Liver (tissue), 9 donors: ENCODE results near the gene TK1. TPM values are rescaled to one million over a fixed set of nuclear protein-coding genes. Genes with fewer than 3 reads are reported as not detected.

ENCODE experiments used
- DNase-seq: peaks from one replicate; pipeline ENCODE4 v3.0.0-alpha.2; 2017; ENCODE audit warnings: low spot score
- H3K27ac ChIP-seq, 2 donors: one replicate each; pipeline ENCODE4 v1.7.0; 2013; ENCODE audit warnings: inconsistent platforms in 2 of 2, low read length in 2 of 2, control low read depth in 1 of 2, low read depth in 1 of 2, mild to moderate bottlenecking in 1 of 2
- H3K27me3 ChIP-seq, 4 donors: one replicate each; pipeline versions ENCODE4 v1.6.1 to v1.7.0; 2013; ENCODE audit warnings: low read length in 3 of 4, inconsistent platforms in 1 of 4, mild to moderate bottlenecking in 1 of 4, moderate library complexity in 1 of 4; ENCODE audit not compliant: control insufficient read depth in 4 of 4, insufficient read depth in 4 of 4
- H3K36me3 ChIP-seq, 4 donors: one replicate each; pipeline versions ENCODE4 v1.6.1 to v1.7.0; 2013; ENCODE audit warnings: low read length in 3 of 4, mild to moderate bottlenecking in 3 of 4, low read depth in 1 of 4, moderate library complexity in 1 of 4; ENCODE audit not compliant: control insufficient read depth in 4 of 4, insufficient read depth in 3 of 4
- H3K4me1 ChIP-seq, 4 donors: one replicate each; pipeline versions ENCODE4 v1.6.1 to v1.7.0; 2013; ENCODE audit warnings: low read length in 3 of 4, mild to moderate bottlenecking in 3 of 4, moderate library complexity in 1 of 4; ENCODE audit not compliant: control insufficient read depth in 4 of 4, insufficient read depth in 4 of 4
- H3K4me3 ChIP-seq, 3 donors: one replicate each; pipeline versions ENCODE4 v1.6.1 to v1.7.0; 2013; ENCODE audit warnings: low read length in 3 of 3, control low read depth in 1 of 3, low read depth in 1 of 3, mild to moderate bottlenecking in 1 of 3
- H3K9ac ChIP-seq, 2 donors: one replicate each; pipeline ENCODE4 v1.7.0; 2013; ENCODE audit warnings: low read length in 2 of 2, mild to moderate bottlenecking in 2 of 2, moderate library complexity in 2 of 2, control low read depth in 1 of 2, low read depth in 1 of 2
- H3K9me3 ChIP-seq, 4 donors: one replicate each; pipeline versions ENCODE4 v1.6.1 to v1.7.0; 2013; ENCODE audit warnings: low read length in 3 of 4; ENCODE audit not compliant: control insufficient read depth in 4 of 4
- EGR1 ChIP-seq, 2 donors: IDR thresholded peaks; 2 replicates each; pipeline ENCODE4 v1.6.1; 2016 to 2018; ENCODE audit warnings: antibody characterized with exemption in 2 of 2, low read depth in 2 of 2
- FOXA1 ChIP-seq: IDR thresholded peaks from 2 replicates; pipeline ENCODE4 v1.6.1; 2016; ENCODE audit warnings: antibody characterized with exemption
- FOXA2 ChIP-seq: IDR thresholded peaks from 2 replicates; pipeline ENCODE4 v1.6.1; 2016; ENCODE audit warnings: antibody characterized with exemption
- GABPA ChIP-seq, 2 donors: IDR thresholded peaks in 1 of 2; conservative IDR thresholded peaks in 1 of 2; 2 replicates each; pipeline ENCODE4 v1.6.1; 2016; ENCODE audit warnings: antibody characterized with exemption in 2 of 2, mild to moderate bottlenecking in 1 of 2, moderate library complexity in 1 of 2
- HNF4A ChIP-seq, 2 donors: conservative IDR thresholded peaks; 2 replicates each; pipeline ENCODE4 v1.6.1; 2016; ENCODE audit warnings: antibody characterized with exemption in 2 of 2, mild to moderate bottlenecking in 2 of 2
- HNF4G ChIP-seq: IDR thresholded peaks from 2 replicates; pipeline ENCODE4 v1.6.1; 2016; ENCODE audit warnings: antibody characterized with exemption
- JUND ChIP-seq, 2 donors: IDR thresholded peaks; 2 replicates each; pipeline ENCODE4 v1.6.1; 2016; ENCODE audit warnings: antibody characterized with exemption in 2 of 2
- MAX ChIP-seq: IDR thresholded peaks from 2 replicates; pipeline ENCODE4 v1.6.1; 2016; ENCODE audit warnings: antibody characterized with exemption
- NR2F2 ChIP-seq: IDR thresholded peaks from 2 replicates; pipeline ENCODE4 v1.6.1; 2016; ENCODE audit warnings: antibody characterized with exemption
- RAD21 ChIP-seq, 2 donors: IDR thresholded peaks; 2 replicates each; pipeline ENCODE4 v1.6.1; 2016; ENCODE audit warnings: antibody characterized with exemption in 2 of 2, mild to moderate bottlenecking in 2 of 2
- RXRA ChIP-seq, 2 donors: IDR thresholded peaks; 2 replicates each; pipeline ENCODE4 v1.6.1; 2017 to 2018; ENCODE audit warnings: antibody characterized with exemption in 2 of 2, mild to moderate bottlenecking in 1 of 2
- SP1 ChIP-seq: IDR thresholded peaks from 2 replicates; pipeline ENCODE4 v1.6.1; 2018; ENCODE audit warnings: antibody characterized with exemption, mild to moderate bottlenecking
- TAF1 ChIP-seq: conservative IDR thresholded peaks from 2 replicates; pipeline ENCODE4 v1.6.1; 2016; ENCODE audit warnings: antibody characterized with exemption, mild to moderate bottlenecking
- YY1 ChIP-seq: IDR thresholded peaks from 2 replicates; pipeline ENCODE4 v1.6.1; 2016; ENCODE audit warnings: antibody characterized with exemption, mild to moderate bottlenecking
- WGBS: extraction: QIAGEN DNeasy Blood & Tissue Kit; methylation state at CpG from one replicate; pipeline ENCODE4 v1.1.7; 2013; 5-methylcytosine and 5-hydroxymethylcytosine counted together
- polyA plus RNA-seq, 2 donors: library from polyadenylated mRNA; stranded (reverse) in 1 of 2; unstranded in 1 of 2; fragments of 200-250 nt in 1 of 2; fragments of >200 nt in 1 of 2; fragmentation: Nextera tagmentation in 1 of 2; extraction: Ambion mirVana in 1 of 2; gene quantifications; one replicate each; pipeline versions ENCODE4 v1.2.1 to v1.2.3, GENCODE V29; 2013 to 2015
- total RNA-seq, 2 donors: library from RNA; depleted of rRNA; stranded (reverse); fragments of >200 nt; gene quantifications; one replicate each; pipeline ENCODE4 v1.2.3, GENCODE V29; 2014
- TF ChIP-seq, protein P1 (sequence below): IDR thresholded peaks from 2 replicates; pipeline ENCODE4 v1.6.1; 2016; ENCODE audit warnings: antibody characterized with exemption
- TF ChIP-seq, protein P2 (sequence below): fragments of 150-350 bp; IDR thresholded peaks from 2 replicates; pipeline ENCODE4 v1.5.1; 2017; ENCODE audit warnings: improper control_type of control experiment, low read depth, low read length; ENCODE audit not compliant: missing input control
- TF ChIP-seq, protein P3 (sequence below): IDR thresholded peaks from 2 replicates; pipeline ENCODE4 v1.6.1; 2016; ENCODE audit warnings: antibody characterized with exemption
- TF ChIP-seq, protein P4 (sequence below): IDR thresholded peaks from 2 replicates; pipeline ENCODE4 v1.6.1; 2016; ENCODE audit warnings: antibody characterized with exemption, mild to moderate bottlenecking
- donor health status: healthy.
- donor health status: healthy.
- donor health status: healthy.
- donor health status: healthy.
- donor health status: healthy.

The TK1 gene
- total and polyA plus RNA-seq, 4 donors: 0.84 to 97.6 (median 10.1) TPM

DNA sequence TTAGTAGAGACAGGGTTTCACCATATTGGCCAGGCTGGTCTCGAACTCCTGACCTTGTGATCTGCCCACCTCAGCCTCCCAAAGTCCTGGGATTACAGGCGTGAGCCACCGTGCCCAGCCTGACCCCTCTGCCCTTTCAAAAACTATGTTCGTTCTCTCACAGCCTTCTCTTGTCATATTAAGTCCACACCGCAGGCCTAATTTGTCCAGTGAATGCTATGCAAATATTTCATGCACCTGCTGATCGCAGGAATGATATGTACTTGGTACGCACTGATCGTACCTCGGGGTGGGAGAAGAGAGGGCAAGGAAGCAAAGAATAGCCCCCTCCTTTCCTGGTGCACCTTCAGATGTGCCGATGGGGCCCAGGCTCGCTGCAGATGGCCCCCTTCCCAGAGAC, 24.2 kb upstream of the TK1 start (continued):
- no peak for TF ChIP-seq HNF4G
- no peak for TF ChIP-seq FOXA1
- TF ChIP-seq YY1: no peak
- TF ChIP-seq RXRA (IDR thresholded peaks at IDR 0.05): no peak
- TF ChIP-seq JUND (IDR thresholded peaks at IDR 0.05): no peak
- TF ChIP-seq, protein P1, sequence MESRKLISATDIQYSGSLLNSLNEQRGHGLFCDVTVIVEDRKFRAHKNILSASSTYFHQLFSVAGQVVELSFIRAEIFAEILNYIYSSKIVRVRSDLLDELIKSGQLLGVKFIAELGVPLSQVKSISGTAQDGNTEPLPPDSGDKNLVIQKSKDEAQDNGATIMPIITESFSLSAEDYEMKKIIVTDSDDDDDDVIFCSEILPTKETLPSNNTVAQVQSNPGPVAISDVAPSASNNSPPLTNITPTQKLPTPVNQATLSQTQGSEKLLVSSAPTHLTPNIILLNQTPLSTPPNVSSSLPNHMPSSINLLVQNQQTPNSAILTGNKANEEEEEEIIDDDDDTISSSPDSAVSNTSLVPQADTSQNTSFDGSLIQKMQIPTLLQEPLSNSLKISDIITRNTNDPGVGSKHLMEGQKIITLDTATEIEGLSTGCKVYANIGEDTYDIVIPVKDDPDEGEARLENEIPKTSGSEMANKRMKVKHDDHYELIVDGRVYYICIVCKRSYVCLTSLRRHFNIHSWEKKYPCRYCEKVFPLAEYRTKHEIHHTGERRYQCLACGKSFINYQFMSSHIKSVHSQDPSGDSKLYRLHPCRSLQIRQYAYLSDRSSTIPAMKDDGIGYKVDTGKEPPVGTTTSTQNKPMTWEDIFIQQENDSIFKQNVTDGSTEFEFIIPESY: no peak

DNA sequence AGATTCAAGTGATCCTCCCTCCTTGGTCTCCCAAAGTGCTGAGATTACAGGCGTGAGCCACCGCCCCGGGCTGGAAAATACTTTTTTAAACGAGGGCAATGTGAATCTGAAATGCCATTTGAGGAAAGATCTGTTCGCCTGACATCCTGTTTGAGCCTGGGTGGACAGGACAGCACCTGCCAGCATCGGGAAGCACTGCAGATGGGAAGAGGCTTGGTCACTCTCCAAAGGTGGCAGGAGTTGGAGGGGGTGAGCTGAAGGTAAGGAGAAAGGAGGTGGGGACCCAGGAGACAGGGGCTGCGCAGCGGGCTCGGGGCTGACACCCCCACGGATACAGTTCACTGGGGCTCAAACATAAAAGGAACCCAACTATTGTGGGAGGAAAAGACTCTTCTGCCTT, 23.3 kb upstream of the TK1 start:
- 87% methylated on average over 10 of the region's 10 CpGs for WGBS
- Histone ChIP-seq H3K4me3 (no peak overlapping the region), H3K9ac (no peak overlapping the region)

DNA sequence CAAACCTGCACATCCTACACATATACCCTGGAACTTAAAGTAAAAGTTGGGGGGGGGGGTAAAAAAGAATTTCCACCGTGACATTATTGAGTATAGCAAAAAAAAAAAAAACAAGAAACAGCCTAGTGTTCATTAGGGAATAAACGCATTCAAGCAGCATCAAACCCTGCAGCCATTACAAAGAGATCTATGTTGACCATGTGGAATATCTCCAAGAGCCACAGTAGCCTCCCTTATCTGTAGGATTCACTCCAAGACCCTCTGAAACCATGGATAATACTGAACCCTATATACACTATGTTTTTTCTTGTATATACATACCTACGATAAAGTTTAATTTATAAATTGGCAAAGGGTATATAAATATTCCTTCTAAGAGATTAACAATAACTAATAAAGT, 21.6 kb upstream of the TK1 start:
- TF ChIP-seq FOXA1 (no peak), RXRA (IDR thresholded peaks at IDR 0.05) (no peak), HNF4A (conservative IDR thresholded peaks at IDR 0.05) (no peak), JUND (IDR thresholded peaks at IDR 0.05) (no peak), GABPA (IDR thresholded peaks at IDR 0.05 in 1 of 2, conservative IDR thresholded peaks at IDR 0.05 in 1 of 2) (no peak), EGR1 (IDR thresholded peaks at IDR 0.05; ENCODE audit: low read depth in 2 of 2) (no peak), NR2F2 (no peak), TAF1 (no peak), RAD21 (IDR thresholded peaks at IDR 0.05) (no peak), HNF4G (no peak), FOXA2 (no peak), SP1 (no peak), YY1 (no peak), MAX (no peak)
- TF ChIP-seq, protein P2, sequence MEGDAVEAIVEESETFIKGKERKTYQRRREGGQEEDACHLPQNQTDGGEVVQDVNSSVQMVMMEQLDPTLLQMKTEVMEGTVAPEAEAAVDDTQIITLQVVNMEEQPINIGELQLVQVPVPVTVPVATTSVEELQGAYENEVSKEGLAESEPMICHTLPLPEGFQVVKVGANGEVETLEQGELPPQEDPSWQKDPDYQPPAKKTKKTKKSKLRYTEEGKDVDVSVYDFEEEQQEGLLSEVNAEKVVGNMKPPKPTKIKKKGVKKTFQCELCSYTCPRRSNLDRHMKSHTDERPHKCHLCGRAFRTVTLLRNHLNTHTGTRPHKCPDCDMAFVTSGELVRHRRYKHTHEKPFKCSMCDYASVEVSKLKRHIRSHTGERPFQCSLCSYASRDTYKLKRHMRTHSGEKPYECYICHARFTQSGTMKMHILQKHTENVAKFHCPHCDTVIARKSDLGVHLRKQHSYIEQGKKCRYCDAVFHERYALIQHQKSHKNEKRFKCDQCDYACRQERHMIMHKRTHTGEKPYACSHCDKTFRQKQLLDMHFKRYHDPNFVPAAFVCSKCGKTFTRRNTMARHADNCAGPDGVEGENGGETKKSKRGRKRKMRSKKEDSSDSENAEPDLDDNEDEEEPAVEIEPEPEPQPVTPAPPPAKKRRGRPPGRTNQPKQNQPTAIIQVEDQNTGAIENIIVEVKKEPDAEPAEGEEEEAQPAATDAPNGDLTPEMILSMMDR: no peak
- TF ChIP-seq, protein P3, sequence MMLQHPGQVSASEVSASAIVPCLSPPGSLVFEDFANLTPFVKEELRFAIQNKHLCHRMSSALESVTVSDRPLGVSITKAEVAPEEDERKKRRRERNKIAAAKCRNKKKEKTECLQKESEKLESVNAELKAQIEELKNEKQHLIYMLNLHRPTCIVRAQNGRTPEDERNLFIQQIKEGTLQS: no peak
- TF ChIP-seq, protein P4, sequence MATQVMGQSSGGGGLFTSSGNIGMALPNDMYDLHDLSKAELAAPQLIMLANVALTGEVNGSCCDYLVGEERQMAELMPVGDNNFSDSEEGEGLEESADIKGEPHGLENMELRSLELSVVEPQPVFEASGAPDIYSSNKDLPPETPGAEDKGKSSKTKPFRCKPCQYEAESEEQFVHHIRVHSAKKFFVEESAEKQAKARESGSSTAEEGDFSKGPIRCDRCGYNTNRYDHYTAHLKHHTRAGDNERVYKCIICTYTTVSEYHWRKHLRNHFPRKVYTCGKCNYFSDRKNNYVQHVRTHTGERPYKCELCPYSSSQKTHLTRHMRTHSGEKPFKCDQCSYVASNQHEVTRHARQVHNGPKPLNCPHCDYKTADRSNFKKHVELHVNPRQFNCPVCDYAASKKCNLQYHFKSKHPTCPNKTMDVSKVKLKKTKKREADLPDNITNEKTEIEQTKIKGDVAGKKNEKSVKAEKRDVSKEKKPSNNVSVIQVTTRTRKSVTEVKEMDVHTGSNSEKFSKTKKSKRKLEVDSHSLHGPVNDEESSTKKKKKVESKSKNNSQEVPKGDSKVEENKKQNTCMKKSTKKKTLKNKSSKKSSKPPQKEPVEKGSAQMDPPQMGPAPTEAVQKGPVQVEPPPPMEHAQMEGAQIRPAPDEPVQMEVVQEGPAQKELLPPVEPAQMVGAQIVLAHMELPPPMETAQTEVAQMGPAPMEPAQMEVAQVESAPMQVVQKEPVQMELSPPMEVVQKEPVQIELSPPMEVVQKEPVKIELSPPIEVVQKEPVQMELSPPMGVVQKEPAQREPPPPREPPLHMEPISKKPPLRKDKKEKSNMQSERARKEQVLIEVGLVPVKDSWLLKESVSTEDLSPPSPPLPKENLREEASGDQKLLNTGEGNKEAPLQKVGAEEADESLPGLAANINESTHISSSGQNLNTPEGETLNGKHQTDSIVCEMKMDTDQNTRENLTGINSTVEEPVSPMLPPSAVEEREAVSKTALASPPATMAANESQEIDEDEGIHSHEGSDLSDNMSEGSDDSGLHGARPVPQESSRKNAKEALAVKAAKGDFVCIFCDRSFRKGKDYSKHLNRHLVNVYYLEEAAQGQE: no peak
- TF ChIP-seq, protein P1: no peak
- no peak for DNase-seq

More for the DNA sequence above, 23.3 kb upstream of the TK1 start:
- no peaks in the 10 kb centered on the region for H3K9me3 ChIP-seq
- DNase-seq: no peak
- H3K27me3 ChIP-seq: no peaks in the 10 kb centered on the region
- TF ChIP-seq FOXA2: no peak
- no peak for TF ChIP-seq MAX
- no peak for TF ChIP-seq SP1
- TF ChIP-seq FOXA1: no peak
- TF ChIP-seq, protein P3: no peak
- H3K36me3 ChIP-seq: peaks cover 3 to 19% (median 10%) of the 10 kb centered on the region in 4 donors
- H3K27ac ChIP-seq: no peak overlapping the region
- peaks cover 4 to 8% (median 6%) of the 10 kb centered on the region in 4 donors for H3K4me1 ChIP-seq

More for the DNA sequence above, 21.6 kb upstream of the TK1 start:
- Histone ChIP-seq H3K4me1 (no peaks in the 10 kb centered on the region), H3K36me3 (peaks cover 4 to 32% (median 20%) of the 10 kb centered on the region in 4 donors), H3K4me3 (no peak overlapping the region), H3K9me3 (no peaks in the 10 kb centered on the region), H3K27ac (no peak overlapping the region), H3K9ac (no peak overlapping the region), H3K27me3 (no peaks in the 10 kb centered on the region)
- 78% methylated on average over 3 of the region's 3 CpGs for WGBS
